Measurements from ENCODE around the gene B9D1. TPM values are rescaled to one million over a fixed set of nuclear protein-coding genes. Genes with fewer than 3 reads are reported as not detected.

The B9D1 gene
- total RNA-seq, 1 donor from 2014 or later = 9.9 TPM

DNA sequence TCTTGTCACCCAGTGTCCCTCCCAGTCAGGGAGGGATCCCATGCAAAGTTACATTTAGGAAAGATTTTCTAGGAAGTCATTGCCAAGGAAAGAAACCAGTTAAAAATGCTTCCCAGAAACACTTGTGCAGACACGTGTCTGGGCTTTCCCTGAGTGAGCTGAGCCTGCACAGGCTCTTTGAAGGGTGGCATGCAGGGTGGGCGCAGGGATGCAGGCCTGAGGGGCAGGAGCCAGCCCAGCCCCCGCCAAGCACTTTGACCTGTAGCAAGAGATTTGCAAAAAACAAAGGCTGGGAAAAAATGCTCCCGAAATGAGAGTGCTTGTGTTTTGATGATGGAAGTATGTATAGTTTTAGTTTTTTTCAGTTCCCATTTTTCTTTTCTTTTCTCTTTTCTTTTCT, 52.4 kb downstream of the B9D1 start:
- TF ChIP-seq, protein P1, sequence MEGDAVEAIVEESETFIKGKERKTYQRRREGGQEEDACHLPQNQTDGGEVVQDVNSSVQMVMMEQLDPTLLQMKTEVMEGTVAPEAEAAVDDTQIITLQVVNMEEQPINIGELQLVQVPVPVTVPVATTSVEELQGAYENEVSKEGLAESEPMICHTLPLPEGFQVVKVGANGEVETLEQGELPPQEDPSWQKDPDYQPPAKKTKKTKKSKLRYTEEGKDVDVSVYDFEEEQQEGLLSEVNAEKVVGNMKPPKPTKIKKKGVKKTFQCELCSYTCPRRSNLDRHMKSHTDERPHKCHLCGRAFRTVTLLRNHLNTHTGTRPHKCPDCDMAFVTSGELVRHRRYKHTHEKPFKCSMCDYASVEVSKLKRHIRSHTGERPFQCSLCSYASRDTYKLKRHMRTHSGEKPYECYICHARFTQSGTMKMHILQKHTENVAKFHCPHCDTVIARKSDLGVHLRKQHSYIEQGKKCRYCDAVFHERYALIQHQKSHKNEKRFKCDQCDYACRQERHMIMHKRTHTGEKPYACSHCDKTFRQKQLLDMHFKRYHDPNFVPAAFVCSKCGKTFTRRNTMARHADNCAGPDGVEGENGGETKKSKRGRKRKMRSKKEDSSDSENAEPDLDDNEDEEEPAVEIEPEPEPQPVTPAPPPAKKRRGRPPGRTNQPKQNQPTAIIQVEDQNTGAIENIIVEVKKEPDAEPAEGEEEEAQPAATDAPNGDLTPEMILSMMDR (IDR thresholded peaks at IDR 0.05) = no peak
- H3K27me3 ChIP-seq = no peaks in the 10 kb centered on the region
- peaks cover 12% of the 10 kb centered on the region for H3K4me1 ChIP-seq
- H3K4me3 ChIP-seq = no peak overlapping the region
- ATAC-seq = no peak
- H3K36me3 ChIP-seq = peaks cover 31% of the 10 kb centered on the region
- DNase-seq = peak; percentile 13
- intact Hi-C loops (cut with DNase I) = no loop called here
- no peaks in the 10 kb centered on the region for H3K9me3 ChIP-seq
- no peak overlapping the region for H3K27ac ChIP-seq

DNA sequence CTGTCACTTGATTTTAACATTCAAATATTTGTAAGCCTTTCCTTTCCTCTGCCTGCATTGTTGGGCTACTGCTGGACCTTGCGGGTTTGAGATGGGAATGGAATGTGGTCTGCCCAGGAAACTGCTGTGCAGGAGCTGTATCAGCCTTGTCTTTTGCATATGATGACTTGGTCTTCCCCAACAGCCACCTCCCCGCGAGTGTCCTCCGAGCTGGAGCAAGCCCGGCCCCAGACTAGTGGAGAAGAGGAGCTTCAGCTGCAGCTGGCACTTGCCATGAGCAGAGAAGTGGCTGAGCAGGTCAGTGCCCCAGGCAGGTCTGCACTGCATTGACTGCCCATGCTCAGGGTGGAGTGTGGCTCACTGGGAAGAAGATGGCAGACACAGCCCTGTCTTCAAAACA, 52.8 kb downstream of the B9D1 start:
- TF ChIP-seq, protein P1 (IDR thresholded peaks at IDR 0.05) = no peak
- no peak for DNase-seq
- Histone ChIP-seq H3K27ac (no peak overlapping the region), H3K4me1 (peaks cover 16% of the 10 kb centered on the region), H3K36me3 (peaks cover 31% of the 10 kb centered on the region), H3K4me3 (no peak overlapping the region), H3K27me3 (no peaks in the 10 kb centered on the region), H3K9me3 (no peaks in the 10 kb centered on the region)
- no peak for ATAC-seq
- intact Hi-C loops (cut with DNase I) = no loop called here

DNA sequence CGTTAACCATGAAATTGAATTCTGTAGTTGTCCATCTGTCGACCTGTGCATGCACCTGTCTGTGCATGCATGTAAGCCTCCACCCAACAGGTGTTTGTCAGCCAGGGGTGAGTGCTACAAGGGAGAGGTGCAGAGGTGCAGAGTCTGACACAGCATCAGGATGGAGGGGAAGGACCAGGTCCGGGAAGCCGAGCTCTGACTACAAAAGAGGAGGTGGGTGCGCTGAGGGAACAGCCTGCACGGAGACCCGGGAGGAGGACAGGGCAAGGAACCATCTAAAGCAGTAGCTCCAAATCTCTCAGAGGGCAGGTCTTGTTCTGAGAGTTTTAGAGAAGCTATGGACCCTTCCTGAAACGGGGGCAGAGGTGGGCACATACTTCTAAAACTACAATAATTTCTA, 54.1 kb downstream of the B9D1 start:
- intact Hi-C loops (cut with DNase I) = no loop called here

DNA sequence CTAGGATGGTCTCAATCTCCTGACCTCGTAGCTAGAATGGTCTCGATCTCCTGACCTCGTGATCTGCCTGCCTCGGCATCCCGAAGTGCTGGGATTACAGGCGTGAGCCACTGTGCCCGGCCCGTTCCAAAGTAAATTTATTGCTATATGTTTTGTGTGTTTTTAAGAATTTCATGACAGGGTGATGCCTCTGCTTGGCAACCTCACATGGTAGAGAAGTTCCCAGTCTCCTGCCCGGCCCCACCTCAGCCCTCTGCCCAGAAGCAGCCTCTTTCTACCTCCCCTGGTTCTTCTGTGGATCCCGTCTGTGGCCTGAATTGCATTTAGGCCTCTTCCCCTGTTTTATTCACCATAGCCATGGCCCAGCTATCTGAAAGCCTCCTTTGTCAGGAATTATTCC, 55.0 kb downstream of the B9D1 start:
- ATAC-seq (no peak), DNase-seq (no peak)
- H3K9me3 ChIP-seq = no peaks in the 10 kb centered on the region
- no peaks in the 10 kb centered on the region for H3K27me3 ChIP-seq
- H3K36me3 ChIP-seq = peaks cover 9% of the 10 kb centered on the region
- H3K4me3 ChIP-seq = no peak overlapping the region
- intact Hi-C loops (cut with DNase I) = no loop called here
- no peak overlapping the region for H3K27ac ChIP-seq
- H3K4me1 ChIP-seq = peaks cover 36% of the 10 kb centered on the region
- TF ChIP-seq, protein P1 (IDR thresholded peaks at IDR 0.05) = no peak

More for the DNA sequence above, 54.1 kb downstream of the B9D1 start:
- Histone ChIP-seq H3K27ac (no peak overlapping the region), H3K9me3 (no peaks in the 10 kb centered on the region), H3K27me3 (no peaks in the 10 kb centered on the region), H3K4me3 (no peak overlapping the region), H3K4me1 (peaks cover 29% of the 10 kb centered on the region), H3K36me3 (peaks cover 18% of the 10 kb centered on the region)
- ATAC-seq (no peak), DNase-seq (no peak)
- TF ChIP-seq, protein P1 (IDR thresholded peaks at IDR 0.05) = no peak

DNA sequence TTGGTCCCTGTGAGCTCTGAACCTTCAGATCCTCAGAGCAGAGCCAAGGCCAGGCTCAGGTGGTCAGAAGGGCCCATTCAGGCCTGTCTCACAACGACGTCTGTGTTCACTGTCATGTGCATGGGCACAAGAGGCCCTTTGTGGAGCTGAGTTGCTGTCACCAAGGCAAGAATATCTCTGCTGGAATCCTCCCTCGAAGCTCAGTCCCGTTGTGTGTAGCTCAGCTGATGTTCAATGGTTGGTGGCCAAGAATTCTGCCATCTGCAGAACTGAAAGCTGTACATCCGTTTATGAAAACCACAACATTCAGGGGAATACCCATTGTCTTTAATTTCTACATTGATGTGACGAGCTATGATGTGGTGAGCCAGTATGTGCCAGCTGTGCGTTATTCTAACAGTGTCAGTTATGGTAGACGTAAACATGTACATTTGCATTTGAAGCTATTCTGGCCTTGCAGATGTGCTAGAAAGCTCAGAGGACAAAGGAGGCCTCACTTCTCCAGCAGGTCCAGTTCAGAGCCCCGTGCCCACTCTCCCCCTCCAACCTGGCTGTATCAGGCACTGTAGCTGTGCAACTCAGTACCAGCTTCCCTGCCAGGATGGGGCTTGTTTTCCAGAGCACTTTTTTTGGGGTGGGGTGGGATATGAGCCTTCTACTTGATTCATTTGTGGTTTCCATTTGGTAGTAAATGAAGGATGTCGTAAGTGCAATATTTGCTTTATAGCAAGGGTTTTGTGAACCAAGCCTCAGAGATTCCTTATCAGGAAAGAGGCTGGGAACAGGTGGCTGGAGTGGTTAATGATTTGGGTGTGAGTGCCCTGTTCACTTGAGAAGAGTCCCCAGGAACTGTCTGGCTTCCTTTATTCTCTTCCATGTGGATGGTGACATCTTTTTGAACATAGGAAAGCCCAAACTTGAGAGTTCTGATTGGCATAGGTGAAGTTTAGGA, 56.1 kb downstream of the B9D1 start:
- TF ChIP-seq, protein P1 (IDR thresholded peaks at IDR 0.05) = no peak
- ATAC-seq (peak; percentile 8), DNase-seq (peak; percentile 22)
- no peaks in the 10 kb centered on the region for H3K36me3 ChIP-seq
- no peak overlapping the region for H3K4me3 ChIP-seq
- H3K4me1 ChIP-seq = peaks cover 45% of the 10 kb centered on the region
- H3K27ac ChIP-seq = no peak overlapping the region
- intact Hi-C loops (cut with DNase I) = no loop called here
- H3K27me3 ChIP-seq = no peaks in the 10 kb centered on the region
- H3K9me3 ChIP-seq = no peaks in the 10 kb centered on the region

All from upper lobe of right lung (tissue), 1 donor.